Neural cell (in vitro differentiated cells): ENCODE measurements around the gene ZNRF4. TPM values are rescaled to one million over a fixed set of nuclear protein-coding genes. Genes with fewer than 3 reads are reported as not detected.

ENCODE experiments used
- H2AFZ ChIP-seq: fragments of 200-600, 300-800 bp; sonication (generic), shearing (Covaris generic); 2 replicates; pipeline ENCODE4 v1.6.0; 2014; ENCODE audit warnings: low read depth, mild to moderate bottlenecking, antibody characterized with exemption, low read length, moderate library complexity
- H3F3A ChIP-seq: fragments of 200-600 bp; shearing (Covaris generic); 2 replicates; pipeline ENCODE4 v1.6.1; 2016; ENCODE audit warnings: mild to moderate bottlenecking, moderate library complexity, mixed read lengths, antibody characterized with exemption, low read length; ENCODE audit not compliant: insufficient read depth, poor library complexity, severe bottlenecking
- H3K27ac ChIP-seq: fragments of 200-600, 300-800 bp; sonication (generic), shearing (Covaris generic); 2 replicates; pipeline ENCODE4 v1.5.1; 2014; ENCODE audit warnings: mild to moderate bottlenecking, low read length, moderate library complexity
- H3K27me3 ChIP-seq: fragments of 300-800, 200-600 bp; sonication (generic), shearing (Covaris generic); 2 replicates; pipeline ENCODE4 v1.6.0; 2014; ENCODE audit warnings: mild to moderate bottlenecking, low read depth, low read length, moderate library complexity; ENCODE audit not compliant: insufficient read depth
- H3K36me3 ChIP-seq: fragments of 300-800, 200-600 bp; sonication (generic), shearing (Covaris generic); 2 replicates; pipeline ENCODE4 v1.5.1; 2014; ENCODE audit warnings: mild to moderate bottlenecking, antibody characterized with exemption, low read length, moderate library complexity; ENCODE audit not compliant: insufficient read depth
- H3K4me2 ChIP-seq: fragments of 300-800, 200-600 bp; sonication (generic), shearing (Covaris generic); 2 replicates; pipeline ENCODE4 v1.6.0; 2014; ENCODE audit warnings: mild to moderate bottlenecking, low read length
- H3K4me3 ChIP-seq: fragments of 300-800, 200-600 bp; sonication (generic), shearing (Covaris generic); 2 replicates; pipeline ENCODE4 v1.5.1; 2014; ENCODE audit warnings: mild to moderate bottlenecking, low read length, moderate library complexity
- H3K79me2 ChIP-seq: fragments of 200-600 bp; shearing (Covaris generic); replicated peaks from 2 replicates; pipeline ENCODE4 v1.6.0; 2014; ENCODE audit warnings: mild to moderate bottlenecking, low read length, moderate library complexity; ENCODE audit not compliant: insufficient read depth
- H3K9ac ChIP-seq: fragments of 300-800, 200-600 bp; sonication (generic), shearing (Covaris generic); 2 replicates; pipeline ENCODE4 v1.6.1; 2016; ENCODE audit warnings: mild to moderate bottlenecking, low read length, mixed read lengths
- H3K9me2 ChIP-seq: fragments of 200-600 bp; shearing (Covaris generic); 2 replicates; pipeline ENCODE4 v1.6.1; 2016; ENCODE audit warnings: mild to moderate bottlenecking, low read length, mixed read lengths; ENCODE audit not compliant: insufficient read depth
- H3K9me3 ChIP-seq: fragments of 200-600, 300-800 bp; sonication (generic), shearing (Covaris generic); 2 replicates; pipeline ENCODE4 v1.6.1; 2016; ENCODE audit warnings: mild to moderate bottlenecking, mixed run types, low read length, moderate library complexity, mixed read lengths
- H4K20me1 ChIP-seq: fragments of 200-600 bp; shearing (Covaris generic); 2 replicates; pipeline ENCODE4 v1.6.1; 2016; ENCODE audit warnings: mild to moderate bottlenecking, mixed run types; ENCODE audit not compliant: insufficient read depth
- CTCF ChIP-seq: fragments of 450-650 bp; IDR thresholded peaks from 2 replicates; pipeline ENCODE4 v1.5.1; 2014; ENCODE audit warnings: antibody characterized with exemption, mild to moderate bottlenecking, moderate library complexity; ENCODE audit not compliant: poor library complexity, severe bottlenecking
- EP300 ChIP-seq: fragments of 450-650 bp; conservative IDR thresholded peaks from 2 replicates; pipeline ENCODE4 v1.6.1; 2014; ENCODE audit warnings: antibody characterized with exemption, mild to moderate bottlenecking, moderate library complexity; ENCODE audit not compliant: poor library complexity, severe bottlenecking
- EZH2 ChIP-seq: fragments of 200-600, 300-800 bp; shearing (Covaris generic), sonication (generic); IDR thresholded peaks from 2 replicates; pipeline ENCODE4 v1.6.1; 2014; ENCODE audit warnings: antibody characterized with exemption, low read length, borderline replicate concordance, mild to moderate bottlenecking; ENCODE audit not compliant: insufficient read depth, poor library complexity, severe bottlenecking
- POLR2AphosphoS5 ChIP-seq: IDR thresholded peaks from 2 replicates; pipeline ENCODE4 v1.6.1; 2012
- SMC3 ChIP-seq: fragments of 450-650 bp; conservative IDR thresholded peaks from 2 replicates; pipeline ENCODE4 v1.6.1; 2014; ENCODE audit warnings: antibody characterized with exemption, mild to moderate bottlenecking, moderate library complexity; ENCODE audit not compliant: poor library complexity
- TAF1 ChIP-seq: IDR thresholded peaks from 2 replicates; pipeline ENCODE4 v1.6.1; 2012; ENCODE audit warnings: low read depth
- polyA plus RNA-seq: library from polyadenylated mRNA; depleted of rRNA; stranded (reverse); fragments of >200 nt; gene quantifications from 2 replicates; pipeline ENCODE4 v1.2.3, GENCODE V29; 2014
- TF ChIP-seq, protein P1 (sequence below): IDR thresholded peaks from 2 replicates; pipeline ENCODE4 v1.6.1; 2012; ENCODE audit warnings: borderline replicate concordance

ZNRF4 gene
- polyA plus RNA-seq, 1 donor from 2014 or later: not detected

DNA sequence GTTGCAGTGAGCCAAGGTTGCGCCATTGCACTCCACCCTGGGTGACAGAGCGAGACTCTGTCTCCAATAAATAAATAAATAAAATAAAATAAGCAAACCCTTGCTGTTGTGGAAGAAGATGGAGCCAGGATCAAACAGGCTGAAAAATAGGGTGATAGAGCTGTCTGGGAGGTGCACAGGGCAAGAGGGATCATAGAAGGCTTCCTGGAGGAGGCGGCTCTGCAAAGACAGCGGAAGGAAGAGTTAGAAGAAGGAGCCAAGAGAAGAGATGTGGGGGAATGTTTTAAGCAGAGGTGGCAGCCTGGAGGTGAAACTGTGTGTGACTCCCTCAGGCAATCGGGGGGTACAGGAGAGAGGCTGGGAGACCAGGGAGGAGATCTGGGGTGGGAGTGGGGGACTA lies 40.6 kb downstream of the ZNRF4 start:
- no peak overlapping the region for H2AFZ ChIP-seq
- no peaks in the 10 kb centered on the region for H3K9me2 ChIP-seq
- no peaks in the 10 kb centered on the region for H3K9me3 ChIP-seq
- H3K4me3 ChIP-seq: no peak overlapping the region
- H3K27ac ChIP-seq: peak overlapping the region; percentile 28
- no peak overlapping the region for H3K9ac ChIP-seq
- no peak overlapping the region for H3K4me2 ChIP-seq
- H3K79me2 ChIP-seq: no peaks in the 10 kb centered on the region
- TF ChIP-seq TAF1 (no peak), EP300 (no peak), CTCF (no peak), EZH2 (no peak), SMC3 (no peak), POLR2AphosphoS5 (no peak)
- TF ChIP-seq, protein P1, sequence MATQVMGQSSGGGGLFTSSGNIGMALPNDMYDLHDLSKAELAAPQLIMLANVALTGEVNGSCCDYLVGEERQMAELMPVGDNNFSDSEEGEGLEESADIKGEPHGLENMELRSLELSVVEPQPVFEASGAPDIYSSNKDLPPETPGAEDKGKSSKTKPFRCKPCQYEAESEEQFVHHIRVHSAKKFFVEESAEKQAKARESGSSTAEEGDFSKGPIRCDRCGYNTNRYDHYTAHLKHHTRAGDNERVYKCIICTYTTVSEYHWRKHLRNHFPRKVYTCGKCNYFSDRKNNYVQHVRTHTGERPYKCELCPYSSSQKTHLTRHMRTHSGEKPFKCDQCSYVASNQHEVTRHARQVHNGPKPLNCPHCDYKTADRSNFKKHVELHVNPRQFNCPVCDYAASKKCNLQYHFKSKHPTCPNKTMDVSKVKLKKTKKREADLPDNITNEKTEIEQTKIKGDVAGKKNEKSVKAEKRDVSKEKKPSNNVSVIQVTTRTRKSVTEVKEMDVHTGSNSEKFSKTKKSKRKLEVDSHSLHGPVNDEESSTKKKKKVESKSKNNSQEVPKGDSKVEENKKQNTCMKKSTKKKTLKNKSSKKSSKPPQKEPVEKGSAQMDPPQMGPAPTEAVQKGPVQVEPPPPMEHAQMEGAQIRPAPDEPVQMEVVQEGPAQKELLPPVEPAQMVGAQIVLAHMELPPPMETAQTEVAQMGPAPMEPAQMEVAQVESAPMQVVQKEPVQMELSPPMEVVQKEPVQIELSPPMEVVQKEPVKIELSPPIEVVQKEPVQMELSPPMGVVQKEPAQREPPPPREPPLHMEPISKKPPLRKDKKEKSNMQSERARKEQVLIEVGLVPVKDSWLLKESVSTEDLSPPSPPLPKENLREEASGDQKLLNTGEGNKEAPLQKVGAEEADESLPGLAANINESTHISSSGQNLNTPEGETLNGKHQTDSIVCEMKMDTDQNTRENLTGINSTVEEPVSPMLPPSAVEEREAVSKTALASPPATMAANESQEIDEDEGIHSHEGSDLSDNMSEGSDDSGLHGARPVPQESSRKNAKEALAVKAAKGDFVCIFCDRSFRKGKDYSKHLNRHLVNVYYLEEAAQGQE: no peak
- no peaks in the 10 kb centered on the region for H3F3A ChIP-seq
- no peaks in the 10 kb centered on the region for H3K27me3 ChIP-seq
- no peaks in the 10 kb centered on the region for H3K36me3 ChIP-seq
- H4K20me1 ChIP-seq: no peaks in the 10 kb centered on the region

DNA sequence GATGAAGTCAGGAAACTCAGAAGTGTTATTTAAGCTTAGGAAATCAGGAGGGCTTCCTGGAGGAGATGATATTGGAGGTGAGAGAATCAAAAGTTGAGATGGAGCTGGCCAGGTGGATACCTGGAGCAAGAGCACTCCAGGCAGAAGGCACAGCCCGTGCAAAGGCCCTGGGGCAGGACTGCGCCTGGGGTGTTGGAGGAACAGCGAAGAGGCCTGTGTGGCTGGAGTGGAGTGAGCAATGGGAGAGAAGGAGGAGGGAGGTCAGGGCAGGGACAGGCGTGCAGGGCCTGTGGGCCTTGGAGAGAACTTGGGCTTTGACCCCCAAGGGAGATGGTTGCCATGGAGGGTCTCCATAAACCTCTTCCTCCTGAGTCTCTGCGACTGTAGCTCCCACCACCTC lies 42.1 kb downstream of the ZNRF4 start:
- Histone ChIP-seq H3K9me2 (no peaks in the 10 kb centered on the region), H3K27me3 (no peaks in the 10 kb centered on the region)

More for the DNA sequence above, 42.1 kb downstream of the ZNRF4 start:
- H3K9me3 ChIP-seq: no peaks in the 10 kb centered on the region
- no peaks in the 10 kb centered on the region for H3K36me3 ChIP-seq
- H4K20me1 ChIP-seq: no peaks in the 10 kb centered on the region
- no peak for TF ChIP-seq CTCF
- TF ChIP-seq EZH2: no peak
- TF ChIP-seq TAF1: no peak
- no peak for TF ChIP-seq POLR2AphosphoS5
- H3K4me3 ChIP-seq: no peak overlapping the region
- H2AFZ ChIP-seq: no peak overlapping the region
- H3K9ac ChIP-seq: peak overlapping the region; percentile 1
- H3F3A ChIP-seq: no peaks in the 10 kb centered on the region
- H3K79me2 ChIP-seq: no peaks in the 10 kb centered on the region
- H3K27ac ChIP-seq: peak overlapping the region; percentile 57
- H3K4me2 ChIP-seq: no peak overlapping the region
